PC-9 (cell line): ENCODE measurements around the gene SIRPA.

Source experiments
- CTCF ChIP-seq: fragments of 200-600 bp; sonication (generic); conservative IDR thresholded peaks from 2 replicates; pipeline ENCODE4 v1.6.1; 2017; ENCODE audit warnings: mixed run types, antibody characterized with exemption, mild to moderate bottlenecking, moderate library complexity
- EZH2 ChIP-seq: fragments of 200-600 bp; sonication (generic); IDR thresholded peaks from 2 replicates; pipeline ENCODE4 v1.8.0; 2017; ENCODE audit warnings: antibody characterized with exemption, low read depth

GRCh38 chr20:1905009-1905408 lies 9.8 kb downstream of the SIRPA start:
- no peak for TF ChIP-seq CTCF
- TF ChIP-seq EZH2 = no peak
